OCI-LY7 (cell line): ENCODE measurements around the gene BAG5.
"Not testable (repeated sequence)": the region's sequence is repeated elsewhere in the genome, so short reads cannot be mapped to it uniquely, and the experiment has no call there.

Experiments used
- EZH2phosphoT487 ChIP-seq: fragments of 200-600 bp; sonication (generic); IDR thresholded peaks from 2 replicates; pipeline ENCODE4 v1.6.1; 2018; ENCODE audit warnings: low read depth, borderline replicate concordance, mild to moderate bottlenecking, mixed run types, antibody characterized with exemption, low read length, moderate library complexity, mixed read lengths
- TF ChIP-seq, protein P1 (sequence below): fragments of 200-600 bp; sonication (generic); conservative IDR thresholded peaks from 2 replicates; pipeline ENCODE4 v1.5.1; 2014; ENCODE audit warnings: mild to moderate bottlenecking, antibody characterized with exemption, low read length, moderate library complexity, mixed read lengths

DNA sequence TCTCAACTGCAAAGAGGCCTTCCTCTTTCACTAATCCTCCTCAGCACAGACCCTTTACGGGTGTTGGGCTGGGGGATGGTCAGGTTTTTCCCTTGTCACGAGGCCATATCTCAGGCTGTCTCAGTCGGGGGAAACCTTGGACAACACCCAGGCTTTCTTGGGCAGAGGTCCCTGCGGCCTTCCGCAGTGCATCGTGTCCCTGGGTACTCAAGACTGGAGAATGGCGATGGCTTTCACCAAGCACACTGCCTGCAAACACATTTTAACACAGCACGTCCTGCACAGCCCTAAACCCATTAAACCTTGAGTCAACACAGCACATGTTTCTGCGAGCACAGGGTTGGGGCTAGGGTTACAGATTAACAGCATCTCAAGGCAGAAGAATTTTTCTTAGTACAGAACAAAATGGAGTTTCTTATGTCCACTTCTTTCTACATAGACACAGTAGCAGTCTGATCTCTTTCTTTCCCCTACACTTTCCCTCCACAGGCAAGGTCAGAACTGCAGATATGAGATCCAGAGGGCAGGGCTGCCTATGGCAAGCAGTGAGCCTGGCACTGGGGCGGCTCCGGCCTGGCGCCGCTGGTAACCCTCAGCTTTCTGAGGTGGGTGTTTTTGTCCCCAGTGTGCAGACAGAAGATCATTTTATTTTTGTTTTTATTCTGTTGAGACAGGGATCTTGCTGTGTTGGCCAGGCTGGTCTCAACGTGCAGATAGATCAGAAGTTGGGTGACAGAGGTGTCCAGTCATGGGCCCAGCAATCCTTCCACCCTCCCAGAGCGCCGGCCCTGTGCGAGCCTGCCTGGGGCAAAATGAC, 36.8 kb downstream of the BAG5 start:
- TF ChIP-seq, protein P1, sequence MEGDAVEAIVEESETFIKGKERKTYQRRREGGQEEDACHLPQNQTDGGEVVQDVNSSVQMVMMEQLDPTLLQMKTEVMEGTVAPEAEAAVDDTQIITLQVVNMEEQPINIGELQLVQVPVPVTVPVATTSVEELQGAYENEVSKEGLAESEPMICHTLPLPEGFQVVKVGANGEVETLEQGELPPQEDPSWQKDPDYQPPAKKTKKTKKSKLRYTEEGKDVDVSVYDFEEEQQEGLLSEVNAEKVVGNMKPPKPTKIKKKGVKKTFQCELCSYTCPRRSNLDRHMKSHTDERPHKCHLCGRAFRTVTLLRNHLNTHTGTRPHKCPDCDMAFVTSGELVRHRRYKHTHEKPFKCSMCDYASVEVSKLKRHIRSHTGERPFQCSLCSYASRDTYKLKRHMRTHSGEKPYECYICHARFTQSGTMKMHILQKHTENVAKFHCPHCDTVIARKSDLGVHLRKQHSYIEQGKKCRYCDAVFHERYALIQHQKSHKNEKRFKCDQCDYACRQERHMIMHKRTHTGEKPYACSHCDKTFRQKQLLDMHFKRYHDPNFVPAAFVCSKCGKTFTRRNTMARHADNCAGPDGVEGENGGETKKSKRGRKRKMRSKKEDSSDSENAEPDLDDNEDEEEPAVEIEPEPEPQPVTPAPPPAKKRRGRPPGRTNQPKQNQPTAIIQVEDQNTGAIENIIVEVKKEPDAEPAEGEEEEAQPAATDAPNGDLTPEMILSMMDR, result not testable (repeated sequence)
- TF ChIP-seq EZH2phosphoT487, result not testable (repeated sequence)
